ENCODE results near the gene GARIN1A.

The GARIN1A gene

GRCh38 chr7:128718967-128719642 is 47.0 kb downstream of the GARIN1A start:
- no peak for DNase-seq (ENCODE audit: low read depth in 2 of 2)

GRCh38 chr7:128721376-128721775 is 49.3 kb downstream of the GARIN1A start:
- DNase-seq (ENCODE audit: low read depth in 2 of 2): no peak

Data from stimulated activated CD8-positive, alpha-beta memory T cell treated with anti-CD3 and anti-CD28 coated beads, Interleukin-15, amount 100 ng/mL, for 4 hours (primary cell).